ENCODE data around the gene MILR1.

The MILR1 gene

DNA sequence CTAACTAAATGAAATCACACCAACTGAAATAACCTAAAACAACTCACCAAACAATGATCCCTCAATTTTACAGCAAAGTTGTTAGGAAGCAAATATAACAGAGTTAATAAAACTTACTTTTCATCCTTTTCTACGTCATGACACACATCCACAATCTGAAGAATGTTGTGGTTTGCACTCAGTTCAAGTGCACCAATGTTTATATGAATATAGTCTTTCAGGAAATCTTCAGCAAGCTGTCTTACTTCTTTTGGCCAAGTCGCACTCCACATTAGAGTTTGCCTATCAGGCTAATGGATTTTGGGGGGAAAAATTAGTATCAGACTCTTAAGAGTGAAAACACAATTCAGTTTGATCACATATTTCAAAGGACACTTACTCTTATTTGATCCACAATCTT is 53.9 kb downstream of the MILR1 start:
- DNase-seq (ENCODE audit: low read depth, low spot score) = no peak

DNA sequence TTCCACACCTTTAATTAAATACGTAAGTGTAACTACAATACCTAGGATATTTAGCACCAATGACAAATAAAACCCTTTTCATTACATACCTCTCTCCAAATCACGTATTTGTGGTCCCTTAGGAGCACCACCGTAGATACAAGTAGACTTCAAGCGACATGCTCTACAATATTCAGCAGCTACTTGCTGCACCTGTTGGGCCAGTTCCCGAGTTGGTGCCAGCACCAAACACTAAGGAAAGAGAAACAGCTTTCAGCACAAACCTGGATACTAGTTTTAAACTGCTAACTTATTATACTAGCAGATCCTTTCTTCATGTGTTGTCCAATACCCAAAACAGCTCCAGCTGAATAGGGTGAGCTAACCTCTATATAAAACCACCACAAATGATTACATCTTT is 54.4 kb downstream of the MILR1 start:
- DNase-seq (ENCODE audit: low read depth, low spot score) = no peak

DNA sequence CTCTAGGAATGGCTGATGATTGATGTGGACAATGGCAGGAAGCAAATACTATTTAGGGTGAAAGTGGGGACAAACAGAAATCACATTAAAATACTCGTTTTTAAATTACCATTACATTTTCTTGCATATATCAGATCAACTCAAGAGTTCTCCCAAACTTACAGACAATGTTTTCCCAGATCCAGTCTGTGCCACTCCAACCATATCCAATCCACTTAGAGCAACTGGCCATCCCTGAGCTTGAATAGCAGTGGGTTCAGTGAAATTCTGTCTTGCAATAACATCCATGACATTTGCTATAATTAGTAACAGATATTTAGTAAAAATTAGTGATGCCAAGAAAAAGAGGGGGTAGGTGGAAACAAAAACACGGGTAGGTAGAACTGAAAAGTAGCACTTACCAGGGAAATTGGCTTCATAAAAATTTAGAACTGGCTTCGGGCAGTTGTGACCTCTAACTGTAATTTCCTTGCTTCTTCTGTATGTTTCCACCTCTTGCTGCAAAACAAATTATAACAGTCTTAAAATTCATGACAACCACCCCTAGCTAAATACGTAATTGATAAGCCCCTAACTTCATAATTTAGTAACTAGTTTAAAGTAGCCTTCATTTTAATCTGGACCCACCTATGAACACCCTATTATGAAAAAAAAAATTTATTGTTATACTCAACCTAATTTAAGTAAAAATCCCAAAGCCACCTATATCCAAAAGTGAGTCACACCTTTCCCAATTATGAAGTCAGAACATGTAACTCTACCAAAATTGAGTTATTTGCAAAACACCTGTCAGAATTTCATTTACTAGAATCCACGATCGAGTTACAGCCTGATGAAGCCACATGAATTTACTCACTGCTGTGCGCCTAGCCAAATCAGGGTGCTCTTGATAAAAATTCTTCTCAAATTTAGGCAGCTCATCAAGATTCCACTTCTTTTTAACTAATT is 55.2 kb downstream of the MILR1 start:
- no peak for DNase-seq (ENCODE audit: low read depth, low spot score)

DNA sequence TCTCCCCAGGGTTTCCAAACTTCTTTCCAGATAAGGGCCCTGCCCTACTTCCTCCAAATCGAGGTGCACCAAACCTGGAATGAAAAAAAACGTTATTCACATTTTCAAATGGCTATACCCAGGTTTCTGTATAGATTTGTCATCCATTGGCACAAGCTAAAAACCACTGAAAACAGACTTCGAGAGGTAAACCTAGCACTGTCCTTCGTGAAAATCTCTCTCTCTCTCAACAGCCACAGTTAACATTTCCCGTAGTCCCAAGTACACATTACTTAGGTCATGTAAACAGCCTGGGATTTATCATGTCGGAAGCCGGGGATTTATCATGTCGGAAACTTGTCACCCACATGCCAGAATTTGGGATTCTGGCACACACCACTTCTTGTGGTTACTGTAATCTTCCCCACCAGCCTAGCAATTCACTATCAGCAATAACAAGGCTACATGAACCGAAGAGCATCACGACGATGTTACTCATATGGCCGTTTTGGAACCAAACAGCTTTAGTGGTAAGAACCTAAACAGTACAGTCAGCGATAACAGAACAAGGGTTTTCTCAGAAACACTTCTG is 55.9 kb downstream of the MILR1 start:
- DNase-seq (ENCODE audit: low read depth, low spot score) = no peak

DNA sequence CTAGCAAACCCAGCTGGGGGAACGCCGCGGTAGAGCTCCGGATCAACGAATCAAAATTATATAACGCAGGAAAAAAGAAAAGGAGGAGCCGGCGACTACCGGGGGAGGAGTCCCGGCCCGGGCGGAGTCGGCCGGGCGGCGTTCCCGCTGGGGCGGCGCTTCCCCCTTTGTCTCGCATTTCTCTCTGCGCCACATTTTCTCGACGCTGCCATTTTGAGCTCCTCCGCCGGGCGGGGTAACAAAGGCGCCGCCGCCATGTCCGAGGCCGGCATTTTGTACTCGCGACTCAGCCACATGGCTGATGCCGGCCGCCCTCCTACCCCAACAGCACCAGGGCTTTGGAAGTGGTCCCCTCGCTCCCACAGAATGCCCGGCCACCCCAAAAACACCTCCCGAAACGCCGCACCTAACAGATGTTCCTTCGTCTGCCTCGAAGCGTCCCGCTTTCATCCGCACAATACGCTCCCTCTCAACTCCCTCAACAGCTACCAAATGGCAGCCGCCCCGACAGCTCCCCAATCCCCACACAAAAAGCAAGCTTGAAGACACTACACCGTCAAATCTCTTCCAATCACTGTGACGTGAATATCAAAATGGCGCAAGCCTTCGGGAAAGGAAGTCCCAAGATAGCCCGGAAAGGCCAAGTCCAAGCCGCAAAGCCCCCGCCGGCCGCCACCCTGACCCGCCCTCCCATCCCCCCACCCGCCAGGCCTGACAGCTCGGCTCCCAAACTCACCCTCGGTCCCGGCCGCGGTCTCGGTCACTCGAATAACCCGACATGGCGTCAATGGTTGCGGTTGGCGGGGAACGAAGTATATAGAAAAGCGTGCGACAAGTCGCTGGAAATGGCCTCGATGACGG is 56.7 kb downstream of the MILR1 start:
- peak; percentile 76 for DNase-seq (ENCODE audit: low read depth, low spot score)

DNA sequence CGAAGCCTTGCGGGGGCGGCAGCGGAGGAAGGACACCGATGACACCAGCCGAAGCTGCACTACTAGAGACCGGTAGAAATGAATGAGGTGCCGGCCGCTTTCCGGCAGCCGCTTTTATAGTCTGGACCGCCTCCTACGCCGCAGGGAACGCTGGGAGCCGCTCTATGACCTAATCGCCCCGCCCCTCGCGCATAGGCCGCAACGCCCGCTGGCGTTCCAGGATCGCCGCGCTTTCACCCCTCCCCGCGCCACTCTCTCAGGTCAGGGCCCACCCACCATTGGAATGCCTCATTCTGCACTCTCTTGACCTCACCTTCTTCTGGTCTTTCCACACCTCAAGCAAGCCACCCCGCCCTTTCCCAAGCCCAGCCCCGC is 57.3 kb downstream of the MILR1 start, which contains the start of gene DDX5:
Gene DDX5 (minus strand): TSS at position 89 of the 375 bp plus-strand sequence. CDS start 170 bp downstream, outside the sequence.
- peak; percentile 92 for DNase-seq (ENCODE audit: low read depth, low spot score)

DNA sequence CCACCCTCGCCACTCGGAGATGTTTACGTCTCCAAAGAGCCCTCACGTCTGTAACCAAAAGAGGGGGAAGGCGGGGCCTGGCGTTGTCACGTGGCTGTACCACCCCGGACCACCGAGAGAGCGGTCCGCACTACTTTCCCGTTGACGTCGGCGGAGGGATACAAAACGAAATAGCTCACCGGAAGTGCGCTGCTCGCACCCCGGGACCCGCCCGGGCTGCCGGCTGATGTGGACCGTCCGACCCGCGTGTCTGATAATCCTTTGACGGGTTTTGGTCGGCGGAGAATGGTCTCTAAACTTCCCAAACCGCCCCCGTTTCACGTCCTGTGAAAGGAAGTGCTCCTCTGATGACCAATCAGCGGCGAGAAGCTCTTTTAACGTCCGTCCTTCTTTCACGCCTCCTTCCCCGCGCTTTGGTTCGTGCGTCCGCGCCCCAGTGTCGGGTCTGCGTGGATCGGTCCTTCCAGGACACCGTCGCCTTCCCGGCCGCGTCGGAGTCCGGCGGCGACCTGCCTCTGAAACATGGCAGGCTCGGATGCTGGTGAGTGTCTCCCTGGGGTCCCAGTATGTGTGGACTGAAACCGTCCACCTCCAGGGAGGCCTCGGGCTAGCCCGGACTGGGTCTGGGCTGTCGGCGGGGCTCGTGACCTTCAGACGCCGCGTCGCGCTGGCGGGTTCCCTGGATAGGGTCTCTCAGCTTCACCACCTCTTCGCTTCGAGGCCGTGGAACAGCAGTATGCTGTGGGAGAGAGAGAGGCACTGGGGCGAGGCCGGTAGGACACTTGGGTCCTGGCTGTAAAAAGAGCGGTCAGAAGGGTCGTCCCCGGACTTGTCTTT is 57.9 kb downstream of the MILR1 start, which contains the start of gene CEP95:
Gene CEP95 (plus strand): TSS at position 402 of the 837 bp plus-strand sequence. CDS start 121 bp downstream, at position 523.
- DNase-seq (ENCODE audit: low read depth, low spot score) = peak; percentile 87

DNA sequence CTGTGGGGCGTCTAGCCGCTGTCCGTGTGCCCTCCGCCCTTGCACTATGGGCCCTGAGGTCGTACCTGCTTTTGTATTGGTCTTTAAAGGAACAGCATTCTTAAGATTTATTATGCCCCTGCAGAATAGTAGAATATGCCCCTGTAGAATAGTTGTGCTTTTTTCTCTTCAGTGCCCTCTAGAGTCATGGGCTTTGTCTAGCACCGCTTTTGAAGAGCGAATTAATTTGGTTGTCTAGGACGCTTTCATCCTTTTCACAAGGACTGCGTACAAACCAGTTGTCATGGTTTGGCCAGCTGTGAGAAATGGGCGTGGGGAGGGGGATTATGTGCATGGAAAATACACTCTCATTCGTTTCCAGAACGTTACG is 58.5 kb downstream of the MILR1 start:
- peak; percentile 20 for DNase-seq (ENCODE audit: low read depth, low spot score)

DNA sequence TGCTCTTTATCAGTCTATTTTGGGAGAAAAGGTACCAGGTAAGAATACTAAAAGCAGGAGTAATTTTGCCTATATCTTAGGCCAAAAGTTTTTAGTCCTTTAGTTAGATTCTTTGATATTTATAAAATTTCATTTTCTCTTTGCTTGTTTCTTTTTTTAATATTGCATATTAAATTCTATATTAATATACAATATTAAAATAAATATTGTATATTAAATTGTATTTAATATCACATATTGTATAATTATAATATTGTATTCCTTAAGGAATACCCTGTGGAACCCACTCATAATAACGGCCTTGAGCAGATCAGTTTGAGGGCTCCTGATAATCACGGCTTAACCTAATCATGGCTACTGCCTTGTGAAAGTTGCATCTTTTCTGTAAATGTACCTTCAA is 59.8 kb downstream of the MILR1 start:
- DNase-seq (ENCODE audit: low read depth, low spot score) = no peak

DNA sequence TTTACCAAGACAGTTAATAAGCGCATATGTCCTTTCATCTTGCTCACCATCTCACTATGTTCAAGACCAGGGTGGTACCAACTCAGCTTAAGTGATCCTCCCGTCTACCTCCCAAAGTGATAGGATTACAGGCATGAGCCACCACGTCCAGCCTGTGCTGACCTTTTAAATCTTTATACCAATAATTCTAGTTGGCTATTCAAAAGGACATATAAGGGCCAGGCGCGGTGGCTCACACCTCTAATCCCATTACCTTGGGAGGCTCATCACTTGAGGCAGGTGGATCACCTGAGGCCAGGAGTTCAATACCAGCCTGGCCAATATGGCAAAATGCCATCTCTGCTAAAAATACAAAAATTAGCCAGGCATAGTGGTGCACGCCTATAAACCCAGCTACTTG is 60.3 kb downstream of the MILR1 start:
- no peak for DNase-seq (ENCODE audit: low read depth, low spot score)

DNA sequence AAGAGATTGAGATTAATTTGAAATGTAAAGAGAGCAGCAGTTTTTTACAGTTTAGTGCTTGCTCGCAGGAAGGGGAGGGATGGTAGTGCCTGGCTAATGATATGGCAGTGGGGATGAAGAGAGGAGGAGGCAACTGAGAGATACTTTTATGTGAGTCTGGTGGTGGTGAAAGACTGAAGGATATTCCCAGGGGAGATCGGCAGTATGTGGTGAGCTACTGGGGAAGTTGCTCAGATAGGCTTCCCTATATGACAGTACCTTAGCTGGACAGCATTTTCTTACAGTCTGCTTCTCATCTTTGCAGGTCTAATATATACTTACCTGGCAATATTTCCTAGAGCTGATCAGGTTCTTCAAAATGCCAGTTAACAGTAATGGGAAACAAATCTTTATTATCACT is 66.5 kb downstream of the MILR1 start:
- no peak for DNase-seq (ENCODE audit: low read depth, low spot score)

DNA sequence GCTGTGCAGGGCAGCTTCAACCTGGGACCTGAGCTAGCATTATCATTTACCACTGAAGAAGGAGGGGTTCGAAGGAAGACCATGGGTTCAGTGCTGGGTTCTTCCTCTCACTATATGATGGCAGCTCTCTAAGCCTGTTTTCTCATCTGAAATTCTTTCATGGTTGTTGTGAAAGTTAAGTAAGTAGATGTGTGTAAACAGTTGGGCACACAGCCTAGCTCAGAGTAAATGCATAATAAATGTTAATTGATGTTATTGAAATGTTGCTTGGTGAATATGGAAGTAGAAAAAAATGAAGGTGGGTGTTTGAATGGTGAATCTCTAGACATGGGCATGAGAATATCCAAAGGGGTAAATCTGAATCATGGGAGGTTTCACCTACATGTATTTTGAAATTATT is 66.9 kb downstream of the MILR1 start:
- no peak for DNase-seq (ENCODE audit: low read depth, low spot score)
